AG08395 (cell line): Measurements from ENCODE around the gene GABRG3.

Experiments
- DNase-seq: peaks from one replicate; pipeline ENCODE4 v3.0.0; 2012; ENCODE audit warnings: mixed read lengths, low spot score

The GABRG3 gene

GRCh38 chr15:26970712-26971210, at the start of gene GABRG3:
Gene GABRG3, plus strand, starts transcription at chr15:26971181.
- DNase-seq: no peak

GRCh38 chr15:26921433-26921832, 49.5 kb upstream of the GABRG3 start:
- DNase-seq: no peak

GRCh38 chr15:26926081-26926480, 44.9 kb upstream of the GABRG3 start:
- DNase-seq: no peak

GRCh38 chr15:26928051-26928450, 42.9 kb upstream of the GABRG3 start:
- DNase-seq: peak; percentile 10

- DNase-seq: no peak
Measured at GRCh38 chr15:26929588-26929987, 41.4 kb upstream of the GABRG3 start.

- no peak for DNase-seq
Measured at GRCh38 chr15:26934848-26935247, 36.1 kb upstream of the GABRG3 start.

GRCh38 chr15:26935322-26935721, 35.7 kb upstream of the GABRG3 start:
- no peak for DNase-seq

GRCh38 chr15:26936502-26936901, 34.5 kb upstream of the GABRG3 start:
- DNase-seq: no peak

- DNase-seq: no peak
Measured at GRCh38 chr15:26937134-26937533, 33.8 kb upstream of the GABRG3 start.

- DNase-seq: no peak
Measured at GRCh38 chr15:26939398-26939797, 31.6 kb upstream of the GABRG3 start.

- no peak for DNase-seq
Measured at GRCh38 chr15:26941489-26941888, 29.5 kb upstream of the GABRG3 start.

- DNase-seq: no peak
Measured at GRCh38 chr15:26943866-26944265, 27.1 kb upstream of the GABRG3 start.

GRCh38 chr15:26945046-26945445, 25.9 kb upstream of the GABRG3 start:
- DNase-seq: no peak

- DNase-seq: no peak
Measured at GRCh38 chr15:26950001-26950400, 21.0 kb upstream of the GABRG3 start.

GRCh38 chr15:26954403-26954802, 16.6 kb upstream of the GABRG3 start:
- DNase-seq: no peak

GRCh38 chr15:26967719-26968269, 3.2 kb upstream of the GABRG3 start:
- peak; percentile 63 for DNase-seq

GRCh38 chr15:26968806-26969205, 2.2 kb upstream of the GABRG3 start:
- DNase-seq: no peak

GRCh38 chr15:26971271-26972018, 464 bp downstream of the GABRG3 start:
- no peak for DNase-seq

- DNase-seq: no peak
Measured at GRCh38 chr15:26972636-26973035, 1.7 kb downstream of the GABRG3 start.

GRCh38 chr15:26974120-26974780, 3.3 kb downstream of the GABRG3 start:
- peak; percentile 32 for DNase-seq

- no peak for DNase-seq
Measured at GRCh38 chr15:26981492-26981891, 10.5 kb downstream of the GABRG3 start.

- DNase-seq: no peak
Measured at GRCh38 chr15:26983822-26984221, 12.8 kb downstream of the GABRG3 start.

GRCh38 chr15:26985050-26985449, 14.1 kb downstream of the GABRG3 start:
- no peak for DNase-seq
